IPS-NIHi11 (cell line): ENCODE data around the gene SKIC2.

ENCODE experiments used
- DNase-seq: peaks from one replicate; pipeline ENCODE4 v3.0.0; 2012; ENCODE audit warnings: mixed read lengths, low spot score

SKIC2 gene

GRCh38 chr6:31945507-31946369, 13.2 kb upstream of the SKIC2 start, which contains the start of gene CFB:
TSS of gene CFB (plus strand) at chr6:31946095. CDS start at chr6:31946222, 127 bp downstream.
- DNase-seq: peak; percentile 77

- no peak for DNase-seq
Observed at GRCh38 chr6:31946370-31946885, 12.5 kb upstream of the SKIC2 start.

DNA sequence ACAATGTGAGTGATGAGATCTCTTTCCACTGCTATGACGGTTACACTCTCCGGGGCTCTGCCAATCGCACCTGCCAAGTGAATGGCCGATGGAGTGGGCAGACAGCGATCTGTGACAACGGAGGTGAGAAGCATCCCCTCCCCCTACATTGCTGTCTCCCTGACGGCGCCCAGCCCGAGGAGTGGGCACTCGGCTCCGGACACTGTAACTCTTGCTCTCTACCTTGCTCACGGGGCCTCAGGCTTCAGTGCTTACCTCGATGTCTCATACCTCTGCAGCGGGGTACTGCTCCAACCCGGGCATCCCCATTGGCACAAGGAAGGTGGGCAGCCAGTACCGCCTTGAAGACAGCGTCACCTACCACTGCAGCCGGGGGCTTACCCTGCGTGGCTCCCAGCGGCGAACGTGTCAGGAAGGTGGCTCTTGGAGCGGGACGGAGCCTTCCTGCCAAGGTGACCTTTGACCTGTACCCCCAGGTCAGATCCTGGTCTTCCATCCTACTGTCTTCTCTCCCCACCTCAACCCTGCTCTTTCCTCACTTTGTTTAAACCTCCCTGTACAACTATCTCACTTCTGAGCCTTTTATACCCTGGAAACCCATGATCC, 11.8 kb upstream of the SKIC2 start:
- DNase-seq: no peak

- no peak for DNase-seq
Observed at GRCh38 chr6:31947864-31948263, 11.1 kb upstream of the SKIC2 start.

GRCh38 chr6:31948306-31948705, 10.7 kb upstream of the SKIC2 start:
- no peak for DNase-seq

- DNase-seq: no peak
Observed at GRCh38 chr6:31948753-31949413, 10.1 kb upstream of the SKIC2 start.

- DNase-seq: no peak
Observed at GRCh38 chr6:31949926-31950548, 8.9 kb upstream of the SKIC2 start.

- DNase-seq: peak; percentile 80
Observed at GRCh38 chr6:31952140-31952805, 6.7 kb upstream of the SKIC2 start.

GRCh38 chr6:31952890-31953289, 6.1 kb upstream of the SKIC2 start:
- no peak for DNase-seq

- no peak for DNase-seq
Observed at GRCh38 chr6:31954511-31954910, 4.5 kb upstream of the SKIC2 start.

DNA sequence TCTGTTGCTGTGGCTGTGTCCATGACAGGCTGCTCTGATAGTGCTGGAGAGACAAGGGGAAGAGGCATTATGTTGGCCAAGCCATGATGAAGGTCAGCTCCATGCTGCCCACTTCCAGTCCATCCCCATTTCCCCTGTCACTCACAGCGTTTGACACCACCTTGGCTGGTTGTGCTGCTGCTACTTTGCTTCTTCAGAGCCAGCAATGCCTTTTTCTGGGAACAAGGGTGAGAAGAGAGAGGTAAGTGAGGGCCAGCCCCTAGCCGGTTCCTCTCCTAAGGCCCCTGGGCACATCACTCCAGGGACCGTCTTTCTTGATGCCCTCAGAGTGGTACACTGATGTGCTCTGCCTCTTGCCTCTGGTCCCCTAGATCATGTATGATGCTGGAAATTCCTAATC, 2.2 kb upstream of the SKIC2 start:
- DNase-seq: no peak

DNA sequence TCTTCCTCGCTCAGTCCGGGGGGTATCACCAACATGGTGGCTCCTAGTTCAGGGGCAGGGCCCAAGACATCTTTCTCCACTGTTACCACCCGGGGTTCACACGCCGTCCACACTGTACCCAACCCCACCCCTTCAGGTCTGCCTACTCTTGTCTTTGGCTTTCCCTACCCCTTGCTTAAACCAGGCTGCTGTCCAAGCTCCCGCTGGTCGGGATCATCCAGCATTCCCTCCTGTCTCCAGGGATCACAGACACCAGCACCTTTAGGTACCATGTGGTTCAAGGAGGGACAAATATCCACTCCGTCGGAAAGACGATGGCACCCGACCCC, 599 bp upstream of the SKIC2 start:
- no peak for DNase-seq

DNA sequence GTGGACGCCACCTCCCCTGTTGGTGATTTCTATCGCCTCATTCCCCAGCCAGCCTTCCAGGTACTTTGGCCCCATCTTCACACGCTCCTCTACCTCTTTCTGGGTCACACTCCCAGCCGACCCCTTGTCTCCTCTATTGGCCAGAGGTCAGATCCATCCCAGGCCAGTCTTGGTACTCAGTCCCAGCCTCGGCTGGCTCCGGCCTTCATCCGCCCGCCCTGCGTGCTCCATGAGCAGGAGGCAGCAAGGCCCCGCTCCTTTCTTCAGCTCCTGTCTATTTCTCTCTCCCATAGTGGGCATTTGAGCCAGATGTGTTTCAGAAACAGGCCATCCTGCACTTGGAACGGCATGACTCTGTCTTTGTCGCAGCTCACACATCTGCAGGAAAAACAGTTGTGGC, 2.6 kb downstream of the SKIC2 start:
- DNase-seq: no peak

DNA sequence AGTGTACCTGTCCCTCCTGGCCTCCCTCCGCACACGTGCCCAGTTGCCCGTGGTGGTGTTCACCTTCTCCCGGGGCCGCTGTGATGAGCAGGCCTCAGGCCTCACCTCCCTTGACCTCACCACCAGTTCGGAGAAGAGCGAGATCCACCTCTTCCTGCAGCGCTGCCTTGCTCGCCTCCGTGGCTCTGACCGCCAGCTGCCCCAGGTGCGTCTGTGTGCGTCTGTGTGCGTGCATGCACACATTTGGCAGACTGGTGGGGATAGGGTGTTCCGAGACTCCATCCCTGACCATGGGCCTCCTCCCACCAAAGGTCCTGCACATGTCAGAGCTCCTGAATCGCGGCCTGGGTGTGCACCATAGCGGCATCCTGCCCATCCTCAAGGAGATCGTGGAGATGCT, 4.9 kb downstream of the SKIC2 start:
- no peak for DNase-seq

DNA sequence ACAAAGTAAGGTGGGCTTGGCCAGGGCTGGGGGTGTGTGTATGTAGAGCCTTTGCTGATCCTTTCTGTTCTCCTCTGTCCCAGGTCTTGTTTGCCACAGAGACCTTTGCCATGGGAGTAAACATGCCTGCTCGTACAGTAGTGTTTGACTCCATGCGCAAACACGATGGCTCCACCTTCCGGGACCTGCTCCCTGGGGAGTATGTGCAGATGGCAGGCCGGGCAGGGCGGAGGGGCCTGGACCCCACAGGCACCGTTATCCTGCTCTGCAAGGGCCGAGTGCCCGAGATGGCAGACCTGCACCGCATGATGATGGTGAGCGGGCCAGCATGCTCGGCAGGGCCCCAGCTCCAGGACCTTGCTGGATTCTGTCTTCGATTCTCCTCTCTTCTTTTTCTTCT, 6.7 kb downstream of the SKIC2 start:
- no peak for DNase-seq

DNA sequence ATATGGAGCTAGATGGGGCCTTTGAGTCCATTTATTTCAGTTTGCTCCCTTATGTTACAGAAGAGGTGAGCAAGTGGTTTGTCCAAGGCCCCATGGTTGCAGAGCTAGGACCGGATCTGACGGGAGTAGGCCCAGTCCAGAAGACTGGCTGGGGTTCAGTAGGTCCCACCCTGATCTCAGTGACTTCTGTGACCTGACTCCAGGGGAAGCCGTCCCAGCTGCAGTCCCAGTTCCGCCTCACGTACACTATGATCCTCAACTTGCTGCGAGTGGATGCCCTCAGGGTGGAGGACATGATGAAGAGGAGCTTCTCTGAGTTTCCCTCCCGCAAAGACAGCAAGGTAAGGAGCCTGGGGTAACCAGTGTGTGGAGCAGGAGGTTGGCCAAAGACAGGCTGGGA, 7.5 kb downstream of the SKIC2 start:
- no peak for DNase-seq

DNA sequence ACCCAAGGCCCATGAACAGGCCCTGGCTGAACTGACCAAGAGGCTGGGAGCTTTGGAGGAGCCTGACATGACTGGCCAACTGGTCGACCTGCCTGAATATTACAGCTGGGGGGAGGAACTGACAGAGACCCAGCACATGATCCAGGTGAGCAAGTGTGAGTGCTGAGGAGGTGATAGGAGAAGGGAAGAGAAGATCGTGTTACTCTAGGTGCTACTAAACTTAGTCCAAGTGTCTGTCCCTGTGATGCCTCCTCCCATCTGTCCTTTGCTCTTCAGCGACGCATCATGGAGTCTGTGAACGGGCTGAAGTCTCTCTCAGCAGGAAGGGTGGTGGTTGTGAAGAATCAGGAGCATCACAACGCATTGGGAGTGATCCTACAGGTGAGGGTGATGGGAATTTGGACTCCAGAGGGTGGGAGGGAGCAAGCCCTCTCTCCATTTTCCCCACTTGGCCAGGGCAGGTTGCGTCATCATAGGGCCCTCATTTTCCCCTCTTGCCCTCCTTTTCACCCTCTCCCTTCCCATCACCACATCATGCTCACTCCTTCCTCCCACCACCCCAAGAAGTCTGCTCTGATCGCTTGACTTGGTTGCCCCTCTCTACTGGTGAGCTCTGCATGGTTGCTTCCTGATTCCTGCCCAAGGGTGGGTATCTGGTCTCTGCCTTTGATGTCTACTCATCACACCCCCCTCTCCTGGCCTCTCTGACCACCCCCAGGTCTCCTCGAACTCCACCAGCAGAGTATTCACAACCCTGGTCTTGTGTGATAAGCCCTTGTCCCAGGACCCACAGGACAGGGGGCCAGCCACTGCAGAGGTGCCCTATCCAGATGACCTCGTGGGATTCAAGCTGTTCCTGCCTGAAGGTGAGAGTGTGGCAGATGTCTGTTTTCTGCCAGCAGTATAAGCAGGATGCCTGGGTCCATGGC, 8.3 kb downstream of the SKIC2 start:
- no peak for DNase-seq

DNA sequence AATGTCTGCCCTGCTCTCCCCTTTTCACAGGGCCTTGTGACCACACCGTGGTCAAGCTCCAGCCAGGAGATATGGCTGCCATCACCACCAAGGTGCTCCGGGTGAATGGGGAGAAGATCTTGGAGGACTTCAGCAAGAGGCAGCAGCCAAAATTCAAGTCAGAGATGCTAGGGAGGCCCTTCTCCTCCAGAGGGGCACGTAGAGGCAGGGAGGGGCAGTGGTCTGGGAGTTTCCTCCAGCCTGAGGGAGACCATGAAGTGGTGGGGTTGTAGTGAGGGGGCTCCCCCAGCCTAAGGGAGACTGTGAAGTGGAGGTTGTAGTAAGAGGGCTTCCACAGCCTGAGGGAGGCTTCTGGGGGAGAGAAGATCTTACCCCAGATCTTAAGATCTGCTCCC, 8.9 kb downstream of the SKIC2 start:
- DNase-seq: no peak

DNA sequence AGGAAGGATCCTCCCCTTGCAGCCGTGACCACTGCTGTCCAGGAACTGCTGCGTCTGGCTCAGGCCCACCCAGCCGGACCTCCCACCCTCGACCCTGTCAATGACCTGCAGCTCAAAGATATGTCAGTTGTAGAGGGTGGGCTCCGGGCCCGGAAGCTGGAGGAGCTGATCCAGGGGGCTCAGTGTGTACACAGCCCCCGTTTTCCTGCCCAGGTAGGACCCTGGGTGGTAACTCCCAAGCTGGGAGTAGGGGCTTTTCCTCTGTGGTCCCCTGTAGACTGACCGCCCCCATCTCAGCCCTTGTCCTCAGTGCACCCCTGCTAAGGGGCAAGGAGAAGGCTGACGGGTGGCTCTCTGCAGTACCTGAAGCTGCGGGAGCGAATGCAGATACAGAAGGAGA, 9.4 kb downstream of the SKIC2 start:
- DNase-seq: no peak

DNA sequence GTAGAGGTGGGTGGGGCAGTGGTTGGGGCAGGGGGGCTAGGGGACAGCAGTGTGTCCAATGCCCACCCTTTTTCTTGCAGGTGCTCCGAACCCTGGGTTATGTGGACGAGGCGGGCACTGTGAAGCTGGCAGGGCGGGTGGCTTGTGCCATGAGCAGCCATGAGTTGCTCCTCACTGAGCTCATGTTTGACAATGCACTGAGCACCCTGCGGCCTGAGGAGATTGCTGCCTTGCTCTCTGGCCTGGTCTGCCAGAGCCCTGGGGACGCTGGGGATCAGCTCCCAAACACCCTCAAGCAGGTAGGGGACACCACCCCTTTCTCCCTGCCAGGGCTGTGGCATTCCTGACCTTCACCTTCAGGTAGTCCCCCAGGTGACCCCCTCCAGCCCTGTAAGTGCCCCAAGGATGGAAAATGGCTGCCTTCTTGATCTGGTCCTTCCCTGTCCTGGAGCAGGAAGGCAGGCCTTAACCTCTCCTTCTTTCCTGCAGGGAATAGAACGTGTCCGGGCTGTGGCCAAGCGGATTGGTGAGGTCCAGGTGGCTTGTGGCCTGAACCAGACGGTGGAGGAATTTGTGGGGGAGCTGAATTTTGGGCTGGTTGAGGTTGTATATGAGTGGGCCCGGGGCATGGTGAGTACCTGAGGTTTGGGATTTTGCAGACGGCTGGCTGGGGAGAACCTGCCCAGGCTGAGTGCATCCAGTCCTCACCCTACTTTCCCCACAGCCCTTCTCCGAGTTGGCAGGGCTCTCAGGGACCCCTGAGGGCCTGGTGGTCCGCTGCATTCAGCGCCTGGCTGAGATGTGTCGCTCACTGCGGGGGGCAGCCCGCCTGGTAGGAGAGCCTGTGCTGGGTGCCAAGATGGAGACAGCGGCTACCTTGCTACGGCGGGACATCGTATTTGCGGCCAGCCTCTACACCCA, 10.1 kb downstream of the SKIC2 start:
- no peak for DNase-seq
